ENCODE results near the gene ZFAND3. TPM values are rescaled to one million over a fixed set of nuclear protein-coding genes. Genes with fewer than 3 reads are reported as not detected.

The ZFAND3 gene
- total RNA-seq, 1 donor from 2014 or later: 62.2 TPM

- no peak for DNase-seq (ENCODE audit: low read depth)
These were observed 365.1 kb downstream of the ZFAND3 start for GRCh38 chr6:38184585-38185080.

- no peak for DNase-seq (ENCODE audit: low read depth)
These were observed 365.7 kb downstream of the ZFAND3 start for GRCh38 chr6:38185244-38185643.

DNA sequence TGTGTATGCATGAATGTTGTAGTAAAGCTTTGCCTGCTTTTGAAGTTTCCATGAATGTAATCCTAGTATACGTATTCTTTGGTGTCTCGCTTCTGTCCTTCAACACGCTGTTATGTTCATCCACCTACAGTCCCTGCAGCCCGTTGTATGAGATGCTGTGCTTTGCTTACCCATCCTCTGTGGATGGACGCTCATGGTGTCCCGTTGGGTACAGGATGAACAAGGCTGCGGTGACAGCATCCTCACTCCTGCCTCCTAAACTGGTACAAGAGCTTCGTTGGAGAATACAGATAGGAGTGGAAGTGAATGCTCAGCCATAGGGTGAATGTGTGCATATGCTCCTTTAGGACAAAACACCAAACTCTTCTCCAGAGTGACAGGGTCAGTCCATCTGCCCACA is 366.2 kb downstream of the ZFAND3 start:
- DNase-seq (ENCODE audit: low read depth): no peak

- DNase-seq (ENCODE audit: low read depth): no peak
These were observed 367.8 kb downstream of the ZFAND3 start for GRCh38 chr6:38187325-38187724.

- DNase-seq (ENCODE audit: low read depth): no peak
These were observed 368.5 kb downstream of the ZFAND3 start for GRCh38 chr6:38187811-38188590.

- no peak for DNase-seq (ENCODE audit: low read depth)
These were observed 369.3 kb downstream of the ZFAND3 start for GRCh38 chr6:38188677-38189335.

- no peak for DNase-seq (ENCODE audit: low read depth)
These were observed 371.9 kb downstream of the ZFAND3 start for GRCh38 chr6:38191418-38191817.

DNA sequence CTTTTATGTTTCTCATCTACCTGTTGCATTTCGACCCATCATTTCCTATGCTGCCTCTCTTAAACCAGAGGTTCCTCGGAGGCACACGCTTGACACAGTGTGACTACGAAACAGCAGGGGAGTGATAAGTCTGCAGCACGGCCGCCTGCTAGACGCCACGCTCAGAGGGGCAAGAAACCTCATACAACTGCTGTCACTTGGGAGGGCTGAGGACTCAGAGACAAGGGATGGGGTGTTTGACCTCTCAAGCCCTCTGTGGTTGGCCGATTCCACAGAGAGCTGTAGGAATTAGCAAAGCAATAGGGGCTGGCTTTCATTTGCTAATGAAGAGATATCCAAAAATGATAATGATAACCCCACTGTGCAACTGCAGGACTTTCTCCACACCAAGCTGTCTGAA is 372.5 kb downstream of the ZFAND3 start:
- no peak for DNase-seq (ENCODE audit: low read depth)

DNA sequence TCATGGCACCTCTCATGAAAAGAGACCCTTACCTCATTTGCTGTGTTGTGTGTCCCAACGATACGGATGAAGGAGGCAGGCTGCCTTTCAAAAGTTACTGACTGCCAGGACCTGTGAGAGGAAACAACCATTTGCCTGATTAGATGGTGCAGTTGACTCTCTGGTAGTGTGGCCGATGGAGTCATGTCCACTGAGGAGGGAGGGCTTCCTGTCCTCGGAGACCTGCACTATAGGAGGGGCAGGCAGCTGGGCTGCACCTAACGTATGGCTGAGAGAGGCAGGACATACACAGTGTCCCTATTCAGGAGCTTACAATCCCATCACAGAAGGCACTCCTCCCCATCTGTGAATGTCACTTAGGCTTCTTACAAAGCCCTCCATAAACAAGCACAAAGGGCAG is 373.0 kb downstream of the ZFAND3 start:
- DNase-seq (ENCODE audit: low read depth): no peak

GRCh38 chr6:38193051-38193450 is 373.5 kb downstream of the ZFAND3 start:
- DNase-seq (ENCODE audit: low read depth): no peak

DNA sequence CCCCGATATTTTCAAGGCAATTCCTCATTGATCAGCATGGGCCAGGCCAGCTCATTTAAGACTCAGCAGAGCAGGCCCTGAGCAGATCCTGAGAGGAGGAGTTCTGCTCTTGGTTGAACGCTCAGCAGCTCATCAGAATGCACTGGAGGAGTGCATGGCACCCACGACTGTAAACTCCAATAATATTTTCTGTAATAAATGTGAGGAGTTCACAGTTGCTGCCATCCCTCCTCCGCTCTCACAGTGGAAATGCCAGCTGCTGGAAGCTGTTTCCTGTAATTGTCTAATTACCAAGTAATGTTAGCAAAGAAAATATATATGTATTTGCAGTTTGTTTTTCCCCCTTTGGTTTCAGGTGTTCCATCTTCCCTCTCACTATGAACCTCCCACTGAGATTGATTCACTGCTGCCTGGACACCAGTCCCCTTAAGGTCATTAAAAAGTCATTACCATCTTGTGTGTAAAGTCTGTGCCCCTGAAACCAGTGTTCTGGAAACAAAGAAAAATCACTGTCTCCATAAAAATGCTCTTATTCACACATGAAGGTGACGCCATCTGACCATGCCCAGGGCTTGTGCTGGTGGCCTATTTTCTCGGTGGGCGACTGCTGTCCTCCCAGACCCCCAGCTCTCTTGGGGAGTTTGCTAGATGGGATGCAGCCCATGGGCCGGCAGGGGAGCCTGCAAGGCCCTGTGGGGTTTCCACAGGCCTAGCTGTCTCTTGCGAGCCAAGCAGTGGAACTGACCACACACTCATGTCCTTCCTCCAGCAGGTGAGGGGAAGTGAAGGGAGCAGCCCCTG is 374.2 kb downstream of the ZFAND3 start:
- no peak for DNase-seq (ENCODE audit: low read depth)

DNA sequence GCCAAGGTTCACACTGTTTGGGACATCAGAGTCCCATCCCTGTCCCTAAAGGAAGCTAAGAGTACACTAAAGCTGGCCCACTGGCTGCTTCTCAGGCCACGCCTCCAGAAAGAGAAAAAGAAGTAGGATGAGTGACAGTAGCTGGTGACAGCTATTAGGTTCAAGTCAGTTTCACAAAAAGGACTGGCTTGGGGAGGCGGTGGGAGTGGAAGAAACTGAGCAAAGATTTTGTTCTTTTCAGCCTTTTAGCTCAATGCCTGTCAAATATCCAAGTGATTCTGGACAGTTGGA is 374.7 kb downstream of the ZFAND3 start:
- no peak for DNase-seq (ENCODE audit: low read depth)

DNA sequence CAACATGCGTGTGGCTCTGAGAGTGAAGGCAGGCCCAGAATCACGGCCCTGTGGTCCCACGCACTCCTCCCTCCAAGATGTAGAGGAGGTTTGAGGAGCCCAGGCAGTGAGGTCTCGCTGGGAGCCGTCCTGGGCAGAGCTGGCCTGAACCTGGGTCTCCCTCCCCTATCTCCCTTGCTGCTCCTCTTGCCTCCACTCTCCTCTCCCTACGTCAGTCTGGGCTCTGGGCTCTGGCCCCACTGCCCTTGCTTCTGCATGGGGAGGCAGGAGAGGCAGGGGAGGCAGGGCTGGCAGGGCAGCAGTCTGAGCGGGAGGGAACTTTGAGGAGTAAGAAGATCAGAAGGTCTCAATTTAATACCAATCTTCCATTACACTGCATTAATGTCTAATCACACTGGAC is 375.1 kb downstream of the ZFAND3 start:
- no peak for DNase-seq (ENCODE audit: low read depth)

- no peak for DNase-seq (ENCODE audit: low read depth)
These were observed 375.6 kb downstream of the ZFAND3 start for GRCh38 chr6:38195113-38195635.

- no peak for DNase-seq (ENCODE audit: low read depth)
These were observed 378.7 kb downstream of the ZFAND3 start for GRCh38 chr6:38198219-38198618.

Other genes with a start within 250 kb of the ZFAND3 start
- 1.2 and 4.2 TPM in 2 replicates for gene MDGA1, start 121.8 kb upstream of the ZFAND3 start, total RNA-seq

All from renal cortical epithelial cell (primary cell).